ENCODE measurements around the gene TMEM239.

DNA sequence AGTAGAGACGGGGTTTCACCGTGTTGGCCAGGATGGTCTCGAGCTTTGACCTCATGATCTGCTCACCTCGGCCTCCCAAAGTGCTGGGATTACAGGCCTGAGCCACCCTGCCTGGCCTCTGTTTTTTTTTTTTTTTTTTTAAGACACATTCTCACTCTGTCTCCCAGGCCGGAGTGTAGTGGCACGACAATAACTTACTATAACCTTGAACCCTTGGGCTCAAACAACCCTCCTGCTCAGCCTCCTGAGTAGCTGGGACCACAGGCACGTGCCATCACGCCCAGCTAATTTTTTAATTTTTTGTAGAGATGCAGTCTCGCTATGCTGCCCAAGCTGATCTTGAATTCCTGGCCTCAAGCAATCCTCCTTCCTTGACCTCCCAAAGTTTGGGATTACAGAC is 42.4 kb upstream of the TMEM239 start:
- TF ChIP-seq TARDBP (IDR thresholded peaks at IDR 0.05), result no peak
- TF ChIP-seq, protein P1, sequence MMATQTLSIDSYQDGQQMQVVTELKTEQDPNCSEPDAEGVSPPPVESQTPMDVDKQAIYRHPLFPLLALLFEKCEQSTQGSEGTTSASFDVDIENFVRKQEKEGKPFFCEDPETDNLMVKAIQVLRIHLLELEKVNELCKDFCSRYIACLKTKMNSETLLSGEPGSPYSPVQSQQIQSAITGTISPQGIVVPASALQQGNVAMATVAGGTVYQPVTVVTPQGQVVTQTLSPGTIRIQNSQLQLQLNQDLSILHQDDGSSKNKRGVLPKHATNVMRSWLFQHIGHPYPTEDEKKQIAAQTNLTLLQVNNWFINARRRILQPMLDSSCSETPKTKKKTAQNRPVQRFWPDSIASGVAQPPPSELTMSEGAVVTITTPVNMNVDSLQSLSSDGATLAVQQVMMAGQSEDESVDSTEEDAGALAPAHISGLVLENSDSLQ (IDR thresholded peaks at IDR 0.05), result no peak
- no peak for TF ChIP-seq SP1 (IDR thresholded peaks at IDR 0.05)
- TF ChIP-seq FOXM1 (IDR thresholded peaks at IDR 0.05; ENCODE audit: borderline replicate concordance), result no peak

Data from HEK293T (cell line).